ENCODE measurements around the gene ZBTB16. TPM values are rescaled to one million over a fixed set of nuclear protein-coding genes. Genes with fewer than 3 reads are reported as not detected.

The ZBTB16 gene
- total and polyA plus RNA-seq, 2 of the 13 experiments (the other 11 are each of a cell fraction or from before 2014, with no cell fraction given), result not detected

- in situ Hi-C loops (cut with HindIII; ENCODE audit: extremely low pct_ligation_motif_present, low pct_unique_long_range_greater_than_20kb), result no loop called here
- H3K9me3 ChIP-seq (ENCODE audit: low read length), result no peaks in the 10 kb centered on the region
- H3K36me3 ChIP-seq (replicated peaks in 1 of 2; ENCODE audit: control insufficient read depth in 1 of 2, insufficient read depth in 2 of 2, low read length in 2 of 2), result no peaks in the 10 kb centered on the region
- peaks cover 0 to 2% of the 10 kb centered on the region in 2 experiments; a peak in 1 of 5 replicates for H3K27me3 ChIP-seq (ENCODE audit: control insufficient read depth in 1 of 2, insufficient read depth in 2 of 2, low read length in 2 of 2)
- intact Hi-C loops (cut with micrococcal nuclease; ENCODE audit: unreplicated experiment), result no loop called here
- ChIA-PET CTCF (ENCODE audit: low intra/inter-chr PET ratio, low total read pairs) (no interaction called here), POLR2A (no interaction called here)
- WGBS (ENCODE audit: low lambda C conversion rate), result 61% methylated on average over 5 of the region's 8 CpGs
- H2AFZ ChIP-seq (ENCODE audit: low read length), result no peak overlapping the region
- H3K4me3 ChIP-seq (replicated peaks in 1 of 3; ENCODE audit: insufficient read depth in 1 of 3, low read depth in 2 of 3, low read length in 3 of 3), result no peak overlapping the region
- ATAC-seq (no peak), FAIRE-seq (no peak), DNase-seq (ENCODE audit: low spot score) (no peak)
- no peak overlapping the region for H3K9ac ChIP-seq (ENCODE audit: insufficient read depth, low read depth, low read length)
- no peak overlapping the region for H3K27ac ChIP-seq (ENCODE audit: extremely low read length, insufficient read depth, low read length)
- TF ChIP-seq TP53 (CRISPR knock-in tag; conservative IDR thresholded peaks at IDR 0.05) (no peak), SNAI1 (CRISPR knock-in tag; IDR thresholded peaks at IDR 0.05; ENCODE audit: borderline replicate concordance) (no peak), ZFY (CRISPR knock-in tag; IDR thresholded peaks at IDR 0.05) (no peak)
- H4K20me1 ChIP-seq (ENCODE audit: insufficient read depth, low read length), result no peaks in the 10 kb centered on the region
- BruUV-seq (replicated peaks), result no TSS peak
- no peaks in the 10 kb centered on the region for H3K4me1 ChIP-seq (ENCODE audit: insufficient read depth, low read length)
- no peak overlapping the region for H3K4me2 ChIP-seq (ENCODE audit: low read depth, low read length)
- H3K79me2 ChIP-seq (ENCODE audit: insufficient read depth, low read length), result no peaks in the 10 kb centered on the region
Observed at GRCh38 chr11:114201219-114201618, 141.7 kb downstream of the ZBTB16 start.

- 26% methylated on average over 8 of the region's 8 CpGs for WGBS (ENCODE audit: low lambda C conversion rate)
Observed at GRCh38 chr11:114202011-114202609, 142.6 kb downstream of the ZBTB16 start.

More at GRCh38 chr11:114202011-114202609, 142.6 kb downstream of the ZBTB16 start:
- in situ Hi-C loops (cut with HindIII; ENCODE audit: extremely low pct_ligation_motif_present, low pct_unique_long_range_greater_than_20kb) (no loop called here), intact Hi-C loops (cut with micrococcal nuclease; ENCODE audit: unreplicated experiment) (no loop called here)
- DNase-seq (ENCODE audit: low spot score) (no peak), FAIRE-seq (no peak), ATAC-seq (no peak)
- Histone ChIP-seq H3K4me2 (ENCODE audit: low read depth, low read length) (no peak overlapping the region), H3K27me3 (ENCODE audit: control insufficient read depth in 1 of 2, insufficient read depth in 2 of 2, low read length in 2 of 2) (peaks cover 0 to 3% of the 10 kb centered on the region in 2 experiments; a peak in 1 of 5 replicates), H3K9me3 (ENCODE audit: low read length) (no peaks in the 10 kb centered on the region), H3K36me3 (replicated peaks in 1 of 2; ENCODE audit: control insufficient read depth in 1 of 2, insufficient read depth in 2 of 2, low read length in 2 of 2) (no peaks in the 10 kb centered on the region), H3K4me3 (replicated peaks in 1 of 3; ENCODE audit: insufficient read depth in 1 of 3, low read depth in 2 of 3, low read length in 3 of 3) (no peak overlapping the region), H3K27ac (ENCODE audit: extremely low read length, insufficient read depth, low read length) (no peak overlapping the region), H3K4me1 (ENCODE audit: insufficient read depth, low read length) (no peaks in the 10 kb centered on the region), H3K79me2 (ENCODE audit: insufficient read depth, low read length) (no peaks in the 10 kb centered on the region), H3K9ac (ENCODE audit: insufficient read depth, low read depth, low read length) (no peak overlapping the region), H2AFZ (ENCODE audit: low read length) (no peak overlapping the region), H4K20me1 (ENCODE audit: insufficient read depth, low read length) (no peaks in the 10 kb centered on the region)
- ChIA-PET POLR2A (no interaction called here), CTCF (ENCODE audit: low intra/inter-chr PET ratio, low total read pairs) (no interaction called here)
- TF ChIP-seq REL (CRISPR knock-in tag; conservative IDR thresholded peaks at IDR 0.05), result no peak
- TF ChIP-seq, protein P1, sequence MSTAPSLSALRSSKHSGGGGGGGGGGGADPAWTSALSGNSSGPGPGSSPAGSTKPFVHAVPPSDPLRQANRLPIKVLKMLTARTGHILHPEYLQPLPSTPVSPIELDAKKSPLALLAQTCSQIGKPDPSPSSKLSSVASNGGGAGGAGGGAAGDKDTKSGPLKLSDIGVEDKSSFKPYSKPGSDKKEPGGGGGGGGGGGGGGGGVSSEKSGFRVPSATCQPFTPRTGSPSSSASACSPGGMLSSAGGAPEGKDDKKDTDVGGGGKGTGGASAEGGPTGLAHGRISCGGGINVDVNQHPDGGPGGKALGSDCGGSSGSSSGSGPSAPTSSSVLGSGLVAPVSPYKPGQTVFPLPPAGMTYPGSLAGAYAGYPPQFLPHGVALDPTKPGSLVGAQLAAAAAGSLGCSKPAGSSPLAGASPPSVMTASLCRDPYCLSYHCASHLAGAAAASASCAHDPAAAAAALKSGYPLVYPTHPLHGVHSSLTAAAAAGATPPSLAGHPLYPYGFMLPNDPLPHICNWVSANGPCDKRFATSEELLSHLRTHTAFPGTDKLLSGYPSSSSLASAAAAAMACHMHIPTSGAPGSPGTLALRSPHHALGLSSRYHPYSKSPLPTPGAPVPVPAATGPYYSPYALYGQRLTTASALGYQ (CRISPR knock-in tag; IDR thresholded peaks at IDR 0.05), result no peak
- TF ChIP-seq ZNF484 (CRISPR knock-in tag; IDR thresholded peaks at IDR 0.05; ENCODE audit: borderline replicate concordance, low read depth), result no peak
- no peak for TF ChIP-seq SIX4 (CRISPR knock-in tag; IDR thresholded peaks at IDR 0.05)
- TF ChIP-seq ZMAT5 (CRISPR knock-in tag; IDR thresholded peaks at IDR 0.05; ENCODE audit: borderline replicate concordance, low read depth), result no peak
- TF ChIP-seq, protein P2, sequence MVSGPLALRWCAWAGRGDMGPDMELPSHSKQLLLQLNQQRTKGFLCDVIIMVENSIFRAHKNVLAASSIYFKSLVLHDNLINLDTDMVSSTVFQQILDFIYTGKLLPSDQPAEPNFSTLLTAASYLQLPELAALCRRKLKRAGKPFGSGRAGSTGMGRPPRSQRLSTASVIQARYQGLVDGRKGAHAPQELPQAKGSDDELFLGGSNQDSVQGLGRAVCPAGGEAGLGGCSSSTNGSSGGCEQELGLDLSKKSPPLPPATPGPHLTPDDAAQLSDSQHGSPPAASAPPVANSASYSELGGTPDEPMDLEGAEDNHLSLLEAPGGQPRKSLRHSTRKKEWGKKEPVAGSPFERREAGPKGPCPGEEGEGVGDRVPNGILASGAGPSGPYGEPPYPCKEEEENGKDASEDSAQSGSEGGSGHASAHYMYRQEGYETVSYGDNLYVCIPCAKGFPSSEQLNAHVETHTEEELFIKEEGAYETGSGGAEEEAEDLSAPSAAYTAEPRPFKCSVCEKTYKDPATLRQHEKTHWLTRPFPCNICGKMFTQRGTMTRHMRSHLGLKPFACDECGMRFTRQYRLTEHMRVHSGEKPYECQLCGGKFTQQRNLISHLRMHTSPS (CRISPR knock-in tag; IDR thresholded peaks at IDR 0.05; ENCODE audit: low read depth), result no peak
- TF ChIP-seq ISL2 (CRISPR knock-in tag; IDR thresholded peaks at IDR 0.05), result no peak
- no peak for TF ChIP-seq RAD51 (IDR thresholded peaks at IDR 0.05; ENCODE audit: borderline replicate concordance)
- no peak for TF ChIP-seq NFE2L2 (IDR thresholded peaks at IDR 0.05; ENCODE audit: low read length)
- no peak for TF ChIP-seq EEA1 (CRISPR knock-in tag; IDR thresholded peaks at IDR 0.05; ENCODE audit: borderline replicate concordance)
- BruUV-seq (replicated peaks), result no TSS peak

Measured in HepG2 (cell line).